HEK293 (cell line): ENCODE measurements around the gene LSM7.

Source experiments
- CTCF ChIA-PET: fragments of 350-600 bp; formaldehyde crosslinking; extraction: SDS; loops from one replicate; lab custom pipeline; 2021; ENCODE audit warnings: antibody characterized with exemption; lab: Yijun Ruan, JAX
- POLR2A ChIA-PET: fragments of 300-600 bp; formaldehyde crosslinking; extraction: SDS; loops from one replicate; lab custom pipeline; 2020; ENCODE audit warnings: antibody characterized with exemption, inconsistent platforms; lab: Yijun Ruan, JAX
- H3K27ac ChIP-seq: fragments of 200-500 bp; sonication (Bioruptor generic); 2 replicates; pipeline ENCODE4 v1.5.1; 2014; ENCODE audit warnings: low read depth, low read length, control low read depth, inconsistent platforms; ENCODE audit errors: extremely low read depth
- H3K36me3 ChIP-seq, 2 experiments: fragments of 200-500 bp in 1 of 2; sonication (Bioruptor generic) in 1 of 2; 1 replicate in 1 of 2; 2 replicates in 1 of 2; pipeline ENCODE4 v1.5.1; 2014 to 2017; ENCODE audit warnings: inconsistent platforms in 2 of 2, low read length in 2 of 2; ENCODE audit not compliant: control insufficient read depth in 2 of 2, insufficient read depth in 1 of 2
- H3K4me1 ChIP-seq: fragments of 200-500 bp; sonication (Bioruptor generic); 2 replicates; pipeline ENCODE4 v1.5.1; 2014; ENCODE audit warnings: mild to moderate bottlenecking, low read length, inconsistent platforms; ENCODE audit not compliant: control insufficient read depth, insufficient read depth
- H3K4me3 ChIP-seq: 2 replicates; pipeline ENCODE4 v1.5.1; 2011; ENCODE audit warnings: low read depth, mild to moderate bottlenecking, control low read depth, low read length, moderate library complexity
- H3K9me3 ChIP-seq: fragments of 200-500 bp; sonication (Bioruptor generic); 2 replicates; pipeline ENCODE4 v1.5.1; 2014; ENCODE audit warnings: low read depth, low read length, inconsistent platforms; ENCODE audit not compliant: control insufficient read depth, insufficient read depth
- GLIS1 ChIP-seq: fragments of 450-650 bp; formaldehyde crosslinking; IDR thresholded peaks from 2 replicates; pipeline ENCODE4 v1.5.1; 2016; ENCODE audit warnings: missing biosample characterization, missing genetic modification characterization
- INSM2 ChIP-seq: fragments of 450-650 bp; formaldehyde crosslinking; IDR thresholded peaks from 2 replicates; pipeline ENCODE4 v1.5.1; 2016; ENCODE audit warnings: missing biosample characterization, missing genetic modification characterization
- MZF1 ChIP-seq: fragments of 450-650 bp; formaldehyde crosslinking; IDR thresholded peaks from 2 replicates; pipeline ENCODE4 v1.5.1; 2017; ENCODE audit warnings: missing biosample characterization, missing genetic modification characterization, borderline replicate concordance
- SP7 ChIP-seq: fragments of 450-650 bp; formaldehyde crosslinking; IDR thresholded peaks from 2 replicates; pipeline ENCODE4 v1.5.1; 2016; ENCODE audit warnings: missing biosample characterization, missing genetic modification characterization
- ZFP37 ChIP-seq: fragments of 450-650 bp; formaldehyde crosslinking; IDR thresholded peaks from 2 replicates; pipeline ENCODE4 v1.5.1; 2016; ENCODE audit warnings: missing biosample characterization, missing genetic modification characterization
- ZFP69B ChIP-seq: fragments of 450-650 bp; formaldehyde crosslinking; IDR thresholded peaks from 2 replicates; pipeline ENCODE4 v1.5.1; 2016; ENCODE audit warnings: missing biosample characterization, missing genetic modification characterization
- ZNF121 ChIP-seq: fragments of 450-650 bp; formaldehyde crosslinking; IDR thresholded peaks from 2 replicates; pipeline ENCODE4 v1.5.1; 2016; ENCODE audit warnings: missing biosample characterization, missing genetic modification characterization
- ZNF132 ChIP-seq: fragments of 450-650 bp; formaldehyde crosslinking; IDR thresholded peaks from 2 replicates; pipeline ENCODE4 v1.5.1; 2017; ENCODE audit warnings: missing biosample characterization, missing genetic modification characterization, borderline replicate concordance
- ZNF23 ChIP-seq: fragments of 450-650 bp; formaldehyde crosslinking; IDR thresholded peaks from 2 replicates; pipeline ENCODE4 v1.5.1; 2016; ENCODE audit warnings: missing biosample characterization, missing genetic modification characterization, borderline replicate concordance
- ZNF324 ChIP-seq: fragments of 450-650 bp; formaldehyde crosslinking; IDR thresholded peaks from 2 replicates; pipeline ENCODE4 v1.5.1; 2016; ENCODE audit warnings: missing biosample characterization, missing genetic modification characterization
- ZNF391 ChIP-seq: fragments of 450-650 bp; formaldehyde crosslinking; IDR thresholded peaks from 2 replicates; pipeline ENCODE4 v1.5.1; 2016; ENCODE audit warnings: low read depth, missing biosample characterization, missing genetic modification characterization, borderline replicate concordance
- ZNF596 ChIP-seq: fragments of 450-650 bp; IDR thresholded peaks from 2 replicates; pipeline ENCODE4 v1.5.0; 2018; ENCODE audit warnings: missing biosample characterization, mild to moderate bottlenecking, missing genetic modification characterization, moderate library complexity
- ZNF610 ChIP-seq: fragments of 450-650 bp; formaldehyde crosslinking; IDR thresholded peaks from 2 replicates; pipeline ENCODE4 v1.5.1; 2016; ENCODE audit warnings: missing biosample characterization, missing genetic modification characterization, borderline replicate concordance
- ZNF639 ChIP-seq: fragments of 450-650 bp; formaldehyde crosslinking; IDR thresholded peaks from 2 replicates; pipeline ENCODE4 v1.5.1; 2016; ENCODE audit warnings: missing biosample characterization, missing genetic modification characterization
- ZNF670 ChIP-seq: fragments of 450-650 bp; formaldehyde crosslinking; IDR thresholded peaks from 2 replicates; pipeline ENCODE4 v1.5.1; 2016; ENCODE audit warnings: missing biosample characterization, missing genetic modification characterization, low read depth
- ZNF707 ChIP-seq: fragments of 450-650 bp; formaldehyde crosslinking; IDR thresholded peaks from 2 replicates; pipeline ENCODE4 v1.5.1; 2016; ENCODE audit warnings: missing biosample characterization, missing genetic modification characterization
- ZNF791 ChIP-seq: fragments of 450-650 bp; formaldehyde crosslinking; IDR thresholded peaks from 2 replicates; pipeline ENCODE4 v1.5.1; 2016; ENCODE audit warnings: missing biosample characterization, missing genetic modification characterization
- TF ChIP-seq, protein P1 (sequence below): fragments of 450-650 bp; formaldehyde crosslinking; IDR thresholded peaks from 2 replicates; pipeline ENCODE4 v1.5.1; 2016; ENCODE audit warnings: missing biosample characterization, missing genetic modification characterization

LSM7 gene

GRCh38 chr19:2356036-2356646, 27.8 kb upstream of the LSM7 start:
- H3K4me3 ChIP-seq, result no peak overlapping the region
- no peaks in the 10 kb centered on the region for H3K9me3 ChIP-seq
- no peak for TF ChIP-seq MZF1 (tag by site-specific recombination)
- peak; percentile 36; the same call in 1 of the 2 replicates for TF ChIP-seq GLIS1 (tag by site-specific recombination)
- TF ChIP-seq ZNF132 (tag by site-specific recombination), result no peak
- TF ChIP-seq ZNF639 (tag by site-specific recombination), result no peak
- no peak for TF ChIP-seq ZNF610 (tag by site-specific recombination)
- POLR2A ChIA-PET, result no interaction called here
- H3K36me3 ChIP-seq, result peaks cover 0 to 10% of the 10 kb centered on the region in 2 experiments; a peak in 1 of 3 replicates
- CTCF ChIA-PET, result no interaction called here
- H3K4me1 ChIP-seq, result no peaks in the 10 kb centered on the region
- H3K27ac ChIP-seq, result no peak overlapping the region

- POLR2A ChIA-PET, result interaction anchor here (0.5 to 0.6 kb wide), 2 partner anchors 36 to 121 kb away, joined by 3 to 4 read pairs; partner anchors contain the start of gene GADD45B
- Histone ChIP-seq H3K36me3 (peaks cover 0 to 18% of the 10 kb centered on the region in 2 experiments; a peak in 1 of 3 replicates), H3K4me3 (no peak overlapping the region), H3K27ac (no peak overlapping the region), H3K9me3 (no peaks in the 10 kb centered on the region), H3K4me1 (no peaks in the 10 kb centered on the region)
- CTCF ChIA-PET, result interaction anchor here (0.6 kb wide), 1 partner anchor 50 kb away, joined by 3 read pairs; no protein-coding TSS in a partner anchor
- no peak for TF ChIP-seq ZNF23 (tag by site-specific recombination)
- TF ChIP-seq ZNF121, result peak; percentile 85
These were observed 27.0 kb upstream of the LSM7 start for GRCh38 chr19:2355168-2356035.

- H3K9me3 ChIP-seq, result no peaks in the 10 kb centered on the region
- ChIA-PET CTCF (interaction anchor here (0.6 kb wide), 2 partner anchors 49 to 82 kb away, joined by 3 read pairs; no protein-coding TSS in a partner anchor), POLR2A (interaction anchor here (0.5 to 0.6 kb wide), 2 partner anchors 36 to 121 kb away, joined by 3 to 4 read pairs; partner anchors contain the start of gene GADD45B)
- no peak for TF ChIP-seq SP7 (tag by site-specific recombination)
- TF ChIP-seq ZNF324 (tag by site-specific recombination), result no peak
- no peak for TF ChIP-seq ZNF707 (tag by site-specific recombination)
- TF ChIP-seq ZNF791 (tag by site-specific recombination), result no peak
- TF ChIP-seq ZNF391, result no peak
- TF ChIP-seq INSM2 (tag by site-specific recombination), result no peak
- TF ChIP-seq ZFP69B (tag by site-specific recombination), result no peak
- no peak for TF ChIP-seq ZNF596 (tag by site-specific recombination)
- TF ChIP-seq GLIS1 (tag by site-specific recombination), result no peak
- TF ChIP-seq ZFP37, result no peak
- TF ChIP-seq, protein P1, sequence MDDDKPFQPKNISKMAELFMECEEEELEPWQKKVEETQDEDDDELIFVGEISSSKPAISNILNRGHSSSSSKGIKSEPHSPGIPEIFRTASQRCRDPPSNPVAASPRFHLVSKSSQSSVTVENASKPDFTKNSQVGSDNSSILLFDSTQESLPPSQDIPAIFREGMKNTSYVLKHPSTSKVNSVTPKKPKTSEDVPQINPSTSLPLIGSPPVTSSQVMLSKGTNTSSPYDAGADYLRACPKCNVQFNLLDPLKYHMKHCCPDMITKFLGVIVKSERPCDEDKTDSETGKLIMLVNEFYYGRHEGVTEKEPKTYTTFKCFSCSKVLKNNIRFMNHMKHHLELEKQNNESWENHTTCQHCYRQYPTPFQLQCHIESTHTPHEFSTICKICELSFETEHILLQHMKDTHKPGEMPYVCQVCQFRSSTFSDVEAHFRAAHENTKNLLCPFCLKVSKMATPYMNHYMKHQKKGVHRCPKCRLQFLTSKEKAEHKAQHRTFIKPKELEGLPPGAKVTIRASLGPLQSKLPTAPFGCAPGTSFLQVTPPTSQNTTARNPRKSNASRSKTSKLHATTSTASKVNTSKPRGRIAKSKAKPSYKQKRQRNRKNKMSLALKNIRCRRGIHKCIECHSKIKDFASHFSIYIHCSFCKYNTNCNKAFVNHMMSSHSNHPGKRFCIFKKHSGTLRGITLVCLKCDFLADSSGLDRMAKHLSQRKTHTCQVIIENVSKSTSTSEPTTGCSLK (tag by site-specific recombination), result no peak
- TF ChIP-seq ZNF670 (tag by site-specific recombination), result no peak
- peaks cover 0 to 25% of the 10 kb centered on the region in 2 experiments; a peak in 1 of 3 replicates for H3K36me3 ChIP-seq
- H3K27ac ChIP-seq, result no peak overlapping the region
- H3K4me1 ChIP-seq, result no peaks in the 10 kb centered on the region
- no peak overlapping the region for H3K4me3 ChIP-seq
These were observed 26.3 kb upstream of the LSM7 start for GRCh38 chr19:2354670-2355069.
